GM18520 (cell line): ENCODE data around the gene C1QL4.
"Not testable (repeated sequence)": the region's sequence is repeated elsewhere in the genome, so short reads cannot be mapped to it uniquely, and the experiment has no call there.

Source experiments
- ATAC-seq: cut with Tn5 transposase; IDR thresholded peaks from one replicate; pipeline ENCODE4 v1.9.1; 2021; ENCODE audit not compliant: unreplicated experiment

Gene C1QL4

DNA sequence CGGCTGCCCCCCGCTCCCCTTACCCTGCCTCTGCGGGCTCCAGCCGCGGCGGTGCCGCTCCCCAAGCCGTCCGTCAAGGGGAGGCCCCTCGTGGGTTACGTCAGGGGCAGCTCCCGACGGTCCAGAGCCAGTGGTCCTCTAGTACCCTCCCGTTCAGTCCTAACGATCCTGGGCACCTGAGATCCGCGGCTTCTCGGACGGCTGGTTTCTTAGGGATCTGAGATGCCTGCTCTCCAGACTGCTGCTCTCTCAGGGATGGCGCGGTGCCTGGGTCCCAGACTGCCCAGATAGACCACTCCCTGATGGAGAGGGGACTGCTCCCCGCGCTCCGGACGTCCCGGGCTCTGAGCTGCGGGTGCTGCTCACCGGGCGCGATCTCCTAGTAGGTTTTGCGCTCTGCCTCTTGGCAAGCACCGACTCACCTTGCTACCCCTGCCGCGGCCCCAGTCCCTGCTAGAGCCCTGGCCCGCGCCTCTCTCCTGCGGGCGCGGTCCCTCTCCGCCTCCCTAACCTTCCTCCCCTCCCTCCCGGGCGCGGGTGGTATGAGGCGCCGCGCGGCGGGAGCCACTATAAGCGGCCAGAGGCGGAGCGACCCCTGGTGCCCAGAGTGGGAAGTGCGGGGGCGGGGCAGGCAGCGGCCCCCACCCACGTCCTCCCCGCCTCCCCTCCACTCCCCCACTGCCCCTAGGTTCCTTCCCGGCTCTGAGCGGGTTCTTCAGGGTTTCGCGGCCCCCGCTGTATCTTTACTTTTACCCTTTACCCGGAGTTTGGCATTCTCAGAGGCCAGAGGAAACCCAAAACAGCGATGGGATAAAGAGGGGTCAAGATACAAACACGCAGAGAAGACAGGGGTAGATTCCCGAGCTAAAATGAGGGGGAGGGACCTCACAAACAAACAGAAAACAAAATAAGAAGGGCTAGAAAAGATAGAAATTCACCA is at the start of gene C1QL4:
Gene C1QL4 (minus strand): TSS at position 544 of the 940 bp plus-strand sequence. CDS start 711 bp downstream, outside the sequence.
- ATAC-seq: peak; percentile 66

DNA sequence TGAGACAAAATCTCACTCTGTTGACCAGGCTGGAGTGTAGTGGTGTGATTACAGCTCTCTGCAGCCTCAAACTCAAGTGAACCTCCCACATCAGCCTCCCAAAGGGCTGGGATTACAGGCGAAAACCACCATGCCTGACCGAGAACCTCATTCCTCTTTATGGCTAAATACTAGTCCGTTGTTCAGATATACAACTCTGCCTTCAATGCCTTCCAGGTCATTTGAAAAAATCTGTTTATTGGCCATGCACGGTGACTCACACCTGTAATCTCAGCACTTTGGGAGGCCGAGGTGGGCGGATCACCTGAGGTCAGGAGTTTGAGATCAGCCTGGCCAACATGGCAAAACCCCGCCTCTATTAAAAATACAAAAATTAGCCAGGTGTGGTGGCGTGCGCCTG is 43.2 kb upstream of the C1QL4 start:
- ATAC-seq: not testable (repeated sequence)

DNA sequence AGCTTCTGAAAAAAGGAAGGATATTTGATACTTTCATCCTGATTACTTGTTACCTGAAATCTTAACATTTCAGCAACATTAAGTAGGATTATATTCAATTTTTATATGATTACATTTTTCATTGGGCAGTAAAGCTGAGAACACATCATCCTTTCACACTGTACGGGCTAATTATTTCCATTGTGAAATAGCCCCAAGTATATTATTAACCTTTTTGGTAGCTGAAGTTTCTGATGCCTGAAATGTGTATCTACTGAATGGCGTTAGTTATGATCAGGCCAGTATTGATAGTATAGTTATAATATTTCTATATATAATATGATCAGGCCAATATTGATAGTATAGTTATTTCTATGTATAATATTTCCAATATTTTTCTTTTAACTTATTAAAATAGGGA is 40.4 kb upstream of the C1QL4 start:
- no peak for ATAC-seq

DNA sequence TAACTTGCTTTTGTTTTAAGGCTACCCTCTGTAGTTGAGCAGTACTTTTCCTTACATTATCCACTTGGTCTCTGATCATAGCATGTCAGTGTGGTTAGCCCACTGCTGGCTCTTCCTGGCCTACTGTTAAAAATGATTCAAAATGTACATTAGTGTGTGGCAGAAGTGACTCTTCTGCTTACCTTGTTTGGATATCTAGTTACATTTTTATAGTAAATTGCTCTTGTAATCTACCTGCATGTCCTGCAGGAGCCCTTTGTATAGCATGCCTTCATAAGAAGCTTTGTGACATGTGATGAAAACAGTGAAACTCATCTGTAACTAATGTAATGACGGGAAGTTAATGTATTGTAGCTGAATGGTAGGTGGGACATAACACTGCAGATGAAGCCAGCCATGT is 38.4 kb upstream of the C1QL4 start:
- no peak for ATAC-seq

DNA sequence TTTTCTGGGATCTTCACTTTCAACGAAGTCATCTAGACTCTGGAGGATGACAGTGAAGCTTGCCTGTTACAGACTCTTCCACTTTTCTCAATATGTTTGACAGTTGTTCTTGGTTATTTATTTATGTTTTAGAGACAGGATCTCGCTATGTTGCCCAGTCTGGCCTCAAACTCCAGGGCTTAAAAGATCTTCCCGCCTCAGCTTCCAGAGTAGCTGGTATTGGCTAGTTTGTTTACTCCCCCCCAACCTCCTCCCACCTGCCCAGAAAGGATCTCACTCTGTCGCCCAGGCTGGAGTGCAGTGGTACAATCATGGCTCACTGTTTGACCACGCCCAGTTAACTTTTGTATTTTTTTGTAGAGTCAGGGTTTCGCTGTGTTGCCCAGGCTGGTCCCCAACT is 33.6 kb upstream of the C1QL4 start:
- no peak for ATAC-seq

DNA sequence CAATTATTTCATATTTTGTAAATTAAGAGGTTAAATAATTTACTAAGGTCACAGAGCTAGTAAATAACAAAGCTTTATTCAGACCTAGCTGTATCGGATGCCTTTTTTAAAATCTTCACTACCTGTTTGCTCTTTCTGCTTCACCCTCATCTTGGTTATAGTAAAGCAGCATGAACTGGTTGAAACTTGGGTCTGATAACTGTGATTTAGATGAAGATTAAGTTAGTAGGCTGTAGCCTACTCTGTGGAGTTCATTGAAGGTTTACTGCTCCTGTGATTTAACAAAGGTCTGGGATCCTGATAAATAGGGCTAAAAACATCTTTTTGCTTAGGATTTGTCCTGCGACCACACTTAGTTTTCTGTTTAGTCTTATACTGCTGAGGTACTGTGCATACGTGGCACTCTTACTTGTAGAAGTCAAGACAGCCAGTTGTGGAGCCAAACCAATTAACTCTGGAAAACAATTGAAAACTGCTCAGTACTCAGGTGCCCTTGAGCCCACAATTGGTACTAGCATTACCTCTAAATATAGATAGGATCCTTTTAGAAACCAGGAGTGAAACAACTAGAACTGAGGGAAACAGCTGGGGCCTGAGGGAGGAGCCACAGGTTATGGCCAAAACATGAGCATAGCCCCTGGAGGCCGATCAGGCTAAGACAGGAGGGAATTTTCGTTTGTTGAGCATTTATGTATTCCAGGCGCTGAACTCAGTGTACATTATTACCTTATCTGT is 32.6 kb upstream of the C1QL4 start:
- ATAC-seq: no peak

DNA sequence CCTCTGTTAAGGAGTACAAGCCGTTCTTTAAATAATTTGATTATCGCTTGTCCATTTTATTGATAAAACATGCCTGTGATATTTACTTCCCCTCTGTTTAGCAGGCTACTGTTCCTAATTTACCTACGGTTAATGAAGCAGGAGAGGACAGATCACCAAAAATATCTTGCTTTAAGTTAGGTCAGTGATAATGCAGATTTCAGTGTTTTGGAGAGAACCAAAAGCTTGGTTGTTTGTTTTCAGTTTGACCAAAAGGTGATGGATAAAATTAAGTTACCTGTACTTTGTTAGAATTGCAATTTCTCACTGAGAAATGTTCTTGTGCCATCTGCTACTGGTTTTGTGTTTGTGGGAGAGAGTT is 31.2 kb upstream of the C1QL4 start:
- no peak for ATAC-seq

DNA sequence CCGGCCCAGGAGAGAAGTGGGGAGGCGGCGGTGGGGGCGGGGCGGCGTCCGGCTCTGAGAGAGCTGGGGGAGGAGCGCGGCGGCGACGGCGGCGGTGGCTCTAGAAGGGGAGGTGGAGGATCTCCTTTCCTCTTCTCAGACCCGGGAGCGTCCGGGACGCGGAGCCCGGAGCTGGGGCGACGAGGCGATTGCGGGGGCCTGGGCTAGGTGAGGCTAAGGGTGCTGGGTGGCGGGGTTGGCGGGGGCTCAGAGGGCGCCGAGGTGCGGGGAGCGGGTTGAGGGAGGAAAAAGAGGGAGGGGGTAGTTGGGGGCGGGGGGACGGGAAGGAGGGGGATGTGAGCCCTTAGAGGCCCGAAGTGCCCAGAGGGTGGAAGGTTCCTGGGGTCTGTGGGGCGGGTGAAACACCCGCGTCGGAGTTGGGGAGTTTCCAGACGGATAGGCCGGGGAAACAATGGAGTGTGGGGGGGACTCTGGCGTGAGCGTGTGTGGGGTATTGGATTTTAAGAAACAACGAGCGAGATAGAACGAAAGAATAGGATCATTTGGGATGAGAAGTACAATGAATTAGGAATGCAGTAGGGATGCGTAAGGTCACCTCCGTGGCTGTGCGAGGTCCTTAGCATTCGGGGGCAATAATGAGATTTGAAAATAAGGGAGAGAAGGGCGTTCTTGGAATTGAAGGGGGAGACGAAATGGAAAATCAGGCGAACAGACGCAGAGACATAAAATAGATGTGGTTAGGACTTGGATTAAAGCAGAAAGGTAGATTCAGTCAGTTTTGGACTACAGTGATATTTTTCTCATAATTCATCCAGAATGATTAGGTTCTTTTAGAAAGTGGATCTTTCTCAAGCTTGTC is 30.6 kb upstream of the C1QL4 start, which contains the start of gene SPATS2:
Gene SPATS2 (plus strand): TSS at position 82 of the 859 bp plus-strand sequence. CDS start 93,551 bp downstream, outside the sequence.
- ATAC-seq: no peak

DNA sequence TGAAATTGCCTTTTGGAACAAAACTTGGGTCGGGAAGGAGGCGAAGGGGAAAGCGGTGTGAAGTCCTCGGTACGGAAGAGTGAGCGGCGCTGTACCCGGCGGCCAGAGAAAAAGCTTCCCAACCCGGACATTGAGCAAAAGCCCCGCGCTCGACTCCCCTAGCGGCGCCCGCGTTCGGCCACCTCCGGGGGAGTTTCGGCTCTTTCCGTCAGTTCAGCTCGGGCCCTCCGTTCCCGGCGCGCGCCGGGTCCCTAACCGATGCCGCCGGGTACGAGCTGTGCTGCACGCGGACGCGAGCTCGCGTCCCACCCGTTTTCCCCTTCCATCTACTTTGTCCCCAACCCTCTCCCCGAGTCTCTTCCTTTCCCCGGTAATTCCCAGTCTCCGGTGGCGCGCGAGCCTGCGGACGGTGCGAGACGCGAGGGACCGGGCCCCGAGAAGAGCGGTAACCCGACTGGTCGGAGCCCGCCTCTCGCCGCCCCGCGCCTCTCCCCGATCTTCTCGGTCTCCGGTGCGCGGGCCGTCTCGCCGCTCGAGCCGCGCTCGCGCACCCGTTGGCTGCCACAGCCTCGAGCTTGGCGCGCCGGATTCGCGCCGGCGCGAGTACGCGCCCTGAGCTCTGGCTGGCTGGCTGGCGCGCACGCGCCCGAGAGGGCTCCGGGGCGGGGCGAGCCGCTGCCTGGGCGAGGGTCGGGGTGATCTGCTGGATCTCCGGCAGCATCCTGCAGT is 29.8 kb upstream of the C1QL4 start:
- ATAC-seq: peak; percentile 49

DNA sequence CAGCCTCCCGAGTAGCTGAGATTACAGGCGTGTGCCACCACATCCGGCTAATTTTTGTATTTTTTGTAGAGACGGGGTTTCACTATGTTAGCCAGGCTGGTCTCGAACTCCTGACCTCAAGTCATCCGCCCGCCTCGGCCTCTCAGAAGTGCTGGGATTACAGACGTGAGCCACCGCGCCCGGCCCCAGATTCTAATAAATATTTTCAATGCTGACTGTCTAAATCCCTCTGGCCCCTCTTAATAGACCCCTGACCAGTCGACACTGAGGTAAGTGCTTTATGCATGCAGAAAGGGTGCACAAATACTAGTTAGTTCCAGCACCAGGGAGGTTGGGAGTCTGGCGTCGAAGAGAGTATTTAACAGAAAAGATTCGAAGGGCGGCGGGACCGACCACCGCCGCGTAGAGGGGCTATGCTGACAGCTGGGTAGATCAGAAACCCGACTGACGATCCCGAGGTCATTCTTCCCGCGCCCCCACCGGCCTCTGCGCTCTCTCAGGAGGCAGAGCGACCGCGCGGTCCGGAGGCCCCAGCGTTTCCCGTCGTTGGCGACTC is 29.2 kb upstream of the C1QL4 start:
- peak; percentile 1 for ATAC-seq

DNA sequence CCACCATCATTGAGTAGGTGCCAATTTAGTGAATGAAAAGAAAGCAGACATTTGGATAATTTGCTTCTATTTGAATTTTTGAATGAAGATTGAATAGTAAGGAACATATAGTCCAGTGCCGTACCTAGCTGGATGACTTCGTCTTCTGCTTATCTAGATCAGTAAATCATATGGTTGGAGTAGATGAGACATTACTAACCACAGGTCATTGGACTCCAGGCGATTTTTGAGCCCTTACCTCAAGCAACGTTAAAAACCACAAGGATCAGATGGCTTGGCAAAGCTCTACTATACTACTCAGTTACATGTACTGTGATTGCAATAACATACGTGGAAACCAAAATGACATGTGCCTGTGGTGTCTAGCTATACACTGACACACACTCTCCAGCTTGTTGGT is 28.6 kb upstream of the C1QL4 start:
- ATAC-seq: no peak

DNA sequence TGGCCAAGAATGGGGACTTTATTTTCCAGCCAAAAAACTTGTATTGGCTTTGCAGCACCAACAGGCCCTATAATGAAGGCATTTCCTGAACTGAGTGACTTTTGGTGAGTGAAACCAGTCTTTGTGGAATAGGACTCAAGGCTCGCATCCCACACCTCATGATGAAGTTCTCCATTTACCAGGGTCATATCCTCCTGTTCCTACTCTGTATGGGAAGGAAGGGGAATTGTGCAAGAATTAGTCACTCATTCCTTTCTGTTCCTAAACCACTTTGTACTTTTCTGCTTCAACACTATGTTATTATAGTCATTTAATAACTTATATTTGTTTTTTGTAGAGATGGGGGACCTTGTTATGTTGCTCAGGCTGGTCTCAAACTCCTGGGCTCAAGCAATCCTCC is 28.0 kb upstream of the C1QL4 start:
- no peak for ATAC-seq

DNA sequence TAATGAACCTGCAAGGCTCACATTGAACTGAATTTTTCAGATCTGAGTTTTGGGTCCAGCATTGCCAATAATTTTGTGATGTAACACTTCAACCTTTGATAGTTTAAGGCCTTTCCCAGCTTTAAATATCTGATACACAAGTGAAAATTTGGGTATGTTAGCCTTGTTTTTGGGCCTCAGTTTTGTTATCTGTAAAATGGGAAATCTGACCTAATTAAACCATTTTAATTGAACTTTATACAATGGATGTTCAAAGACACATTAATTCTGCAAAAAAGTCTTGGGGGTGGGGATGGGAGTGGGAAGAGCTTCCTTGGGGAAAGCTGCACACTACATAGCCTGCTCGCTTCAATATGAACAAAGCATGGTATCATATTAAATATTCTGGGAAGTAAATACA is 25.1 kb upstream of the C1QL4 start:
- no peak for ATAC-seq

DNA sequence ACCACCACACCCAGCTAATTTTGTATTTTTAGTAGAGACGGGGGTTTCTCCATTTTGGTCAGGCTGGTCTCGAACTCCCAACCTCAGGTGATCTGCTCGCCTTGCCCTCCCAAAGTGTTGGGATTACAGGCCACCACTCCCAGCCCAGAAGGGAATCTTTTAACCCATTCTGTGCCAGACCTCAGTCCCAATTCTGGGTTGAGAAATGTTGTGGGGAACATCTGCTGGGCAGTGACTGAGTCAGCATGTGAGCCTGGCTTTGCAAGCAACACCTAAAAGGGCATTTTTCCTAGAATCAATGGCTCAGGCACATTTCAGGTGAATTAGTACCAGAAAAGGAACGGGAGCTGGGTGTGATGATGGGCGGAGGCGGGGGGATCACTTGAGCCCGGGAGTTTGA is 22.7 kb upstream of the C1QL4 start:
- no peak for ATAC-seq

DNA sequence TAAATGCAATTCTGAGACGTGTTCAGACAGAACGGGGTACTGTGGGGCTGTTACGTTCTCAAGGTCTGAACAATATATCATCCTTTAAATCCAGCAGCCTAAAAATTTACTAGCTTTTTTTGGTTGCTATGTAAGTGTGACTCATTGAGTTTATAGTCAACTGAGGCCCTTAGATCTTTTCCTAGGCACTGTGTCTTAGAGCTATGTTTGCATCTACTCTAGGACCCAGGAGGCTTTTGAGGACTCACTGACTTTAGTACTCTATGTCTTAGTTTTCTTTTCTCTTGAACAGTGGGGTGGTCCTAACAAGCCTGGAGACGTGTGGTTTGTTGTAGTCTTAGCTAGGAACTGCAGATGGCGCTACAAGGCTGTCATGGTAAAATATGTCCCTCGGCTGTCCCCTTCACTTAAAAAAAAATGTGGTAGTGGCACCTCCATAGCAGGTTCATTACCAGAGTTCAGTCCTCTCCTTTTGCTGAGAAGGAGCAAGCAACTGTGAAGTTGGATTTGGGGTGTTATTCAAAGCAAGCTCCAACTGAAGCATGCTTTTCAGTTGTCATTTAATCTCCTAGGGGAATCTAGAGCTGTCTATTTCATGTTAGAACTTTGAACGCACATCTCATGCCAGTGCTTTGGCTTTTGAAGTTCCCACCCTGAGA is 21.6 kb upstream of the C1QL4 start:
- no peak for ATAC-seq

DNA sequence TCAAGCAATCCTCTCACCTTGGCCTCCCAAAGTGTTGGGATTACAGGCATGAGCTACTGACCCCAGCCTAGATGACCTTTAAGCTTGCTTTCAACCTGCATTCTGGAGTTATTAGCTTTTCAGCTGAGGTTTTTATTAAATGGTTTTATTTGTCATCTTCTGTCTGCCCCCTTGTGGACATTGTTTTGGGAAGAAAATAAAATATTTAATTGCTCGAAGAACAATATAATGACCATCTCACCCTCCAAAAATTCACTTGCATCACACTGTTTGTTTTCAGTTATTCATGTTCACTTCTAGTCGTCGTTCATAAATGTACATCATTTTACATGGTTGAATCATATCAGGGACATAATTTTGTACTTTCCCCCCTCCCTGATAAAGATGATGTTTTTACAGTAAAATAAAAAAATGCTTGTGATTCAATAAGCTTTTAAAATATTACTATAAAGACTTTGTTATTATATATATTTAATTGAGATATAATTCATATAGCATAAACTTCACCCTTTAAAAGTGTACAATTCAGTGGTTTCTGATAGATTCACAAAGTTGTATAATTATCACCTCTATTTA is 20.2 kb upstream of the C1QL4 start:
- no peak for ATAC-seq

DNA sequence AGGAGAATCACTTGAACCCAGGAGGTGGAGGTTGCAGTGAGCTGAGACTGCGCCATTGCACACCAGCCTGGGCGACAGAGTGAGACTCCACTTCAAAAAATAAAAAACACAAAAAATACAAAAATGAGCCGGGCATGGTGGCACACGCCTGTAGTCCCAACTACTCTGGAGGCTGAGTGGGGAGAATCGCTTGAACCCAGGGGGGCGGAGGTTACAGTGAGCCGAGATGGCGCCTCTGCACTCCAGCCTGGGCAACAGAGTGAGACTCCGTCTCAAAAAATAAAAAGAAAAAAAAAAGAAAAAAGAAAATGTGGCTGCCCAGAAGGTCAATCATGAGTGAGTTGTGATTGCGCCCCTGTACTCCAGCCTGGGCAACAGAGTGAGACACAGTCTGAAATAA is 18.9 kb upstream of the C1QL4 start:
- no peak for ATAC-seq

DNA sequence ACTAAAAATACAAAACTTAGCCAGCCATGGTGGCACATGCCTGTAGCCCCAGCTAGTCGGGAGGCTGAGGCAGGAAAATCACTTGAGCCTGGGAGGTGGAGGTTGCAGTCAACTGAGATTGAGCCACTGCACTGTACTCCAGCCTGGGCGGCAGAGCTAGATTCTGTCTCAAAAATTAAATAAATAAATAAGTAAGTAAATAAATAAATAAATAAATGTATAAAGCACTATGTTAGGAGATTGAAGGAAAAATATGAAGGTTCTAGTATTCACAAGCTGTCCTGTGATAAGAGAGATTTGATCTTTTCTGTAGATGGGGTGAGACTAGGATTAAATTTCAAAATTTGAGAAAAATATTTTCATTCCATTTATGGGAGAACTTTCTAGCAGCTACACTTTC is 15.4 kb upstream of the C1QL4 start:
- no peak for ATAC-seq

DNA sequence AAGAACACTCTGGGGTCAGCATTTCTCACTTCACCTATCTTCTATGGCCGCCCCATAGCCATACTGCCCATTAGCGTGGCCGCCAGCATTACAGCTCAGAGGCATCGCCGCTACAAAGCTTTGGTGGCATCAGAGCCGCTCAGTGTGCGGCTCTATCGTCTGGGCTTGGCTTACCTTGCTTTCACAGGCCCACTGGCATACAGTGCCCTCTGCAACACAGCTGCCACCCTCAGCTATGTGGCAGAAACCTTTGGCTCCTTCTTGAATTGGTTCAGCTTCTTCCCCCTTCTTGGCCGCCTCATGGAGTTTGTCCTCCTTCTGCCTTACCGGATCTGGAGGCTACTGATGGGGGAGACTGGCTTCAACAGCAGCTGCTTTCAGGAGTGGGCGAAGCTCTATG is 12.3 kb upstream of the C1QL4 start:
- no peak for ATAC-seq
